Endodermal cell (in vitro differentiated cells): ENCODE results near the gene KIF26A. TPM values are rescaled to one million over a fixed set of nuclear protein-coding genes. Genes with fewer than 3 reads are reported as not detected.

Experiments used
- DNase-seq: peaks from one replicate; pipeline ENCODE4 v3.0.0-alpha.2; 2017
- H3K27ac ChIP-seq: 2 replicates; pipeline ENCODE4 v1.5.1; 2013; ENCODE audit warnings: mild to moderate bottlenecking, low read depth, low read length, moderate library complexity
- H3K27me3 ChIP-seq: 2 replicates; pipeline ENCODE4 v1.6.1; 2013; ENCODE audit warnings: mild to moderate bottlenecking, low read length, moderate library complexity; ENCODE audit not compliant: insufficient read depth, control insufficient read depth, poor library complexity, severe bottlenecking
- H3K36me3 ChIP-seq: 2 replicates; pipeline ENCODE4 v1.7.0; 2013; ENCODE audit warnings: mild to moderate bottlenecking, low read length, moderate library complexity; ENCODE audit not compliant: control insufficient read depth, insufficient read depth
- H3K4me1 ChIP-seq: one replicate; pipeline ENCODE4 v1.7.0; 2013; ENCODE audit warnings: low read length; ENCODE audit not compliant: control insufficient read depth, insufficient read depth
- H3K4me3 ChIP-seq: 2 replicates; pipeline ENCODE4 v1.5.1; 2013; ENCODE audit warnings: mild to moderate bottlenecking, low read length, moderate library complexity
- H3K9ac ChIP-seq: 2 replicates; pipeline ENCODE4 v1.6.1; 2013; ENCODE audit warnings: mild to moderate bottlenecking, low read length, moderate library complexity; ENCODE audit not compliant: poor library complexity, severe bottlenecking; ENCODE audit errors: extremely low read depth
- H3K9me3 ChIP-seq: 2 replicates; pipeline ENCODE4 v1.6.1; 2013; ENCODE audit warnings: mild to moderate bottlenecking, low read length, moderate library complexity; ENCODE audit not compliant: control insufficient read depth
- H3K27ac Mint-ChIP-seq: 2 replicates; pipeline ENCODE4 v1.8.0; 2020; ENCODE audit warnings: mixed read lengths
- H3K27me3 Mint-ChIP-seq: 2 replicates; pipeline ENCODE4 v1.8.0; 2021; ENCODE audit warnings: mild to moderate bottlenecking, mixed read lengths; ENCODE audit not compliant: insufficient read depth
- H3K36me3 Mint-ChIP-seq: 2 replicates; pipeline ENCODE4 v1.8.0; 2020; ENCODE audit warnings: low read depth, mixed read lengths
- H3K4me1 Mint-ChIP-seq: 2 replicates; pipeline ENCODE4 v1.8.0; 2020; ENCODE audit warnings: mixed read lengths
- H3K4me3 Mint-ChIP-seq: 2 replicates; pipeline ENCODE4 v1.8.0; 2020; ENCODE audit warnings: mild to moderate bottlenecking, moderate library complexity, mixed read lengths
- H3K9me3 Mint-ChIP-seq: 2 replicates; pipeline ENCODE4 v1.8.0; 2020; ENCODE audit warnings: mild to moderate bottlenecking, mixed read lengths
- CTCF ChIP-seq: fragments of 200-600 bp; sonication (generic); conservative IDR thresholded peaks from 2 replicates; pipeline ENCODE4 v1.5.0; 2021; ENCODE audit warnings: antibody characterized with exemption, mild to moderate bottlenecking
- WGBS, 2 experiments: methylation state at CpG; one replicate each; pipeline versions ENCODE4 v1.1.5 to v1.1.7; 2013; ENCODE audit warnings: missing lambda C conversion rate in 2 of 2, mixed read lengths in 1 of 2; ENCODE audit not compliant: insufficient coverage in 1 of 2, insufficient read length in 1 of 2; 5-methylcytosine and 5-hydroxymethylcytosine counted together
- total RNA-seq, 2 donors: library from RNA; stranded (reverse); fragmentation: NEBNext Ultra II Directional in 1 of 2; extraction: Animal tissue kit (Norgen Biotek cat#: 25700) in 1 of 2; gene quantifications; 2 replicates in 1 of 2; 3 replicates in 1 of 2; pipeline ENCODE4 v1.2.1, GENCODE V29; 2021

Gene KIF26A
- total RNA-seq, 2 donors from 2014 or later = 36.7 to 54.8 TPM

GRCh38 chr14:104196461-104197140, 58.2 kb downstream of the KIF26A start:
- H3K4me3 Mint-ChIP-seq = no peak overlapping the region
- DNase-seq = no peak
- no peaks in the 10 kb centered on the region for H3K9me3 Mint-ChIP-seq

GRCh38 chr14:104197449-104198247, 59.3 kb downstream of the KIF26A start:
- H3K36me3 Mint-ChIP-seq = no peaks in the 10 kb centered on the region
- TF ChIP-seq CTCF = no peak
- DNase-seq = no peak
- no peak overlapping the region for H3K27ac Mint-ChIP-seq
- no peak overlapping the region for H3K4me3 ChIP-seq
- H3K27ac ChIP-seq = no peak overlapping the region
- H3K9me3 ChIP-seq = no peaks in the 10 kb centered on the region
- H3K4me1 ChIP-seq = no peaks in the 10 kb centered on the region
- WGBS, 2 experiments = 88 to 93% methylated on average over 4 to 5 of the region's 5 CpGs
- no peak overlapping the region for H3K4me3 Mint-ChIP-seq
- H3K27me3 ChIP-seq = peaks cover 3% of the 10 kb centered on the region
- peaks cover 2% of the 10 kb centered on the region for H3K27me3 Mint-ChIP-seq
- H3K9me3 Mint-ChIP-seq = no peaks in the 10 kb centered on the region
- H3K4me1 Mint-ChIP-seq = peaks cover 4% of the 10 kb centered on the region
- no peaks in the 10 kb centered on the region for H3K36me3 ChIP-seq
- H3K9ac ChIP-seq = no peak overlapping the region

More at GRCh38 chr14:104196461-104197140, 58.2 kb downstream of the KIF26A start:
- peak overlapping the region; percentile 31 for H3K27ac ChIP-seq
- Mint-ChIP-seq H3K27me3 (peaks cover 2% of the 10 kb centered on the region), H3K27ac (no peak overlapping the region), H3K36me3 (no peaks in the 10 kb centered on the region), H3K4me1 (peaks cover 4% of the 10 kb centered on the region)
- no peak for TF ChIP-seq CTCF
- WGBS, 2 experiments = 91 to 94% methylated on average over 11 to 14 of the region's 14 CpGs
- peaks cover 3% of the 10 kb centered on the region for H3K27me3 ChIP-seq
- no peaks in the 10 kb centered on the region for H3K36me3 ChIP-seq
- no peaks in the 10 kb centered on the region for H3K9me3 ChIP-seq
- H3K4me1 ChIP-seq = no peaks in the 10 kb centered on the region
- no peak overlapping the region for H3K4me3 ChIP-seq
- H3K9ac ChIP-seq = no peak overlapping the region

DNA sequence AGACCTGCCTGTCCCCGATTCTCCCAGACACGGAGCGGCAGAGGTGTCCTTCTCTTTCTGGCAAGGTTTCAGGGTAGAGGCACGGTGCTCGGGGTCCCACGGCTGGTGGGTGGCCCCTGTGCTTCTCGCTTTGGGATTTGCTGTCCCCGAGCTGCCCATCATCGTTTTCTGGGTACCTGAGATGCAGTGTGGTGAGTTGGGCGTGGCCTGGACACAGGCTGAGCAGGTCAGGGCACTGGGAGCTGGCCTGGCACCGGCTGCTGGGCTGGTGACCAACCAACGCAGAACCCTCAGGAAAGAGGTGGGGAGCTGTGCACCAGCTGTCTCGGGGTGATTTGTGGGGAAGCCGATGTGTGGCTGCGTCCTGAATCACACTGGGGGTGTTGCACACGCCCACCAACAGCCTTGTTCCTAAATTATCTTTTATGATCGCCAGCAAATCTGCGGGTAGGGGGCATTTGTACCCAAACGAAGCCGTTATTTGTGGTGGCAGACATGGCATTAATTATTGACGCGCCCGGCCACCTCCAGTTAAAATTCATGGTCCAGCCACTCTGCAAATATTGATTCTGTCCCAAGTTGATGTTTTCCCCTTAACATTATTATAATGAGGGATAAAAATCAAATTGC, 61.0 kb downstream of the KIF26A start:
- H3K4me1 Mint-ChIP-seq = peaks cover 4% of the 10 kb centered on the region

More for the DNA sequence above, 61.0 kb downstream of the KIF26A start:
- Mint-ChIP-seq H3K9me3 (no peaks in the 10 kb centered on the region), H3K36me3 (no peaks in the 10 kb centered on the region), H3K27ac (no peak overlapping the region), H3K27me3 (peaks cover 2% of the 10 kb centered on the region), H3K4me3 (no peak overlapping the region)
- Histone ChIP-seq H3K4me1 (no peaks in the 10 kb centered on the region), H3K27ac (no peak overlapping the region), H3K9ac (no peak overlapping the region), H3K36me3 (no peaks in the 10 kb centered on the region), H3K4me3 (no peak overlapping the region), H3K9me3 (no peaks in the 10 kb centered on the region), H3K27me3 (peaks cover 3% of the 10 kb centered on the region)
- DNase-seq = no peak
- TF ChIP-seq CTCF = no peak
- 92 to 93% methylated on average over 13 to 23 of the region's 23 CpGs for WGBS, 2 experiments
